ENCODE data around the gene C2orf49.

Gene C2orf49

GRCh38 chr2:105362862-105363591, 25.7 kb downstream of the C2orf49 start:
- DNase-seq (ENCODE audit: low spot score), result no peak

- no peak for DNase-seq (ENCODE audit: low spot score)
Measured at GRCh38 chr2:105364436-105365139, 27.2 kb downstream of the C2orf49 start.

- DNase-seq (ENCODE audit: low spot score), result no peak
Measured at GRCh38 chr2:105365206-105365605, 27.9 kb downstream of the C2orf49 start.

DNA sequence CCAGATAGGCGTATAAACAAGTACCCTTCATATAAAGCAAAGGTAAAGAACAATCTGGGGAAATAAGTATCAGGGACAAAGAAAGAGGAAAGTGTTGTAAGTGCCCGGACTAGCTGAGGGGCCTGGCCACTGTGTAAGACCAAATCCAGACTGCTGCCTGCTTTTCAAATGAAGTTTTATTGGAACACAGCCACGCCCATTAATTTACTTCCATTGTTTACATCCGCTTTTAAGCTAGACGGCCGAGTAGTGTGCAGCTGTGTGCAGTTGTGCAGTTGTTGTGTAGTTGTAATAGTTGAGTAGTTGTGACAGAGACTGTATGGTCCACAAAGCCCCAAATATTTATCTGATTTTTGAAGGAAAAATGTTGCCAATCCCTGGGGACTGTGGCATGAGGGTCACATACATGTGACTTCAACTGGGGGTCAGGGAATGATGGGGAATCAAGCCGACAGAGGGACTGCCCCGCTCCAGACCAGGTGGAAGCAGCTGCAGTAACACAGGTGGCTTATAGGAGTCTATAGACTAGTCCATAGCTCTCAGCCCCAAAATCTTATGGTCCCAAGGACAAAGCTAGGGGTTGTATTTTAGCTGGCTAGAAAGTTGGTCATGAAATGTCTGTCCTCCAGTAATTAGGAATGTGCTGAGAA, 31.5 kb downstream of the C2orf49 start:
- DNase-seq (ENCODE audit: low spot score), result no peak

GRCh38 chr2:105369777-105370690, 32.7 kb downstream of the C2orf49 start:
- DNase-seq (ENCODE audit: low spot score), result peak; percentile 89

DNA sequence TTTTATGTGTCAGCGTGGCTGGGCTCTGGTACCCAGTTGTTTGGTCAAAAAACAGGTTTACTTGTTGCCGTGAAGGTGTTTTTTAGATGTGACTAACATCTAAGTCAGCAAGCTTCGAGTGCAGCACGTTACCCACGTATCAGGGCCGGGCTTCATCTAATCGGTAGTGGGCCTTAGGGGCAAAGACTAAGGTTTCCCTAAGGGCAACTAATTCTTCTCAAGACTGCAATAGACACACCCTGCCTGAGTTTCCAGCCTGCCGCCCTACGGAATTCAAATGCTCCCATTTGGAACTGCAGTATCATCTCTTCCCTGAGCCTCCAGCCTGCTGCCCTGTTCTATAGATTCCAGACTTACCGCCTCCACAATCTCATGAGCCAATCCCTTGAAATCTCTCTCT, 33.8 kb downstream of the C2orf49 start:
- DNase-seq (ENCODE audit: low spot score), result no peak

GRCh38 chr2:105371810-105372209, 34.5 kb downstream of the C2orf49 start:
- DNase-seq (ENCODE audit: low spot score), result no peak

- no peak for DNase-seq (ENCODE audit: low spot score)
Measured at GRCh38 chr2:105373344-105373781, 36.0 kb downstream of the C2orf49 start.

GRCh38 chr2:105373895-105374401, 36.6 kb downstream of the C2orf49 start:
- DNase-seq (ENCODE audit: low spot score), result no peak

DNA sequence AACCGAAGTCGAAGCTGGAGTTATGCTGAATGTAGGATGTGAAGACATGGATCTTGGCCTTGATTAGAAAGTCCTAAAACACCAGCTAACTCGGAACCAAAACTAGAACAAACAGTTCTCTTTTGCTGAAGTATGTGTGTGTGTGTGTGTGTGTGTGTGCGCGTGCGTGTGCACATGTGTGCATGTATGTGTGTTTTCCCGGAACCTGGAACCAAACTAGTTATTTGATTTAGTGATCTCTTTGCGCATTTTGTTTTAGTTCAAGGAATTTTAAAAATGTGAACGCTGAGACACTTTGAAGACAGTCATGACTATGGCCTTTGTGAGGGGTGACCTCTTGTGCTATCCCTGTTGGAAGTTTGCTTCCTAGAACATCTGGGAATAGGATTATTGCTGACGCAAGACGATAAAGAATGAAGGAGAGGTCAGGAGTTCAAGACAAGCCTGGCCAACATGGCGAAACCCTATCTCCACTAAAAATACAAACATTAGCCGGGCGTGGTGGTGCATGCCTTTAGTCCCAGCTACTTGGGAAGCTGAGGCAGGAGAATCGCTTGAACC, 37.7 kb downstream of the C2orf49 start:
- DNase-seq (ENCODE audit: low spot score), result no peak

GRCh38 chr2:105376010-105376409, 38.7 kb downstream of the C2orf49 start:
- DNase-seq (ENCODE audit: low spot score), result no peak

DNA sequence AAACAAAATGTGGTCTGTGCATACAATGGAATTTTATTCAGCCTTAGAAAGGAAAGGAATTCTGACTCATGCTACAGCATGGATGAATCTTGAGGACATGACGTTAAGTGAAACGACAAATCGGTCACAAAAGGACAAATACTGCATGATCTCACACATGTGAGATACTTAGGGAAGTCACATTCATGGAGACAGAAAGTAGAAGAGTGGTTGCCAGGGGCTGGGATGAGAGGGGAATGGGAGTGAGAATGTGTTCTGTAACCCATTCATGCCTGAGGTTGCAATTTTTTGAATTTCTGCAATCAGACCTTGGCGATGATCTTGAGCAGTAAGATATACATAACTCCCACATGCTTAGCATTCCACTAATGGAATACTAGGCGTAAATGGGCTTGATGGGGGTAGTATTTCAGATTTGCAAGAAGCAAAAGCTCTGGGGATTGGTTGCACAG, 39.5 kb downstream of the C2orf49 start:
- DNase-seq (ENCODE audit: low spot score), result no peak

DNA sequence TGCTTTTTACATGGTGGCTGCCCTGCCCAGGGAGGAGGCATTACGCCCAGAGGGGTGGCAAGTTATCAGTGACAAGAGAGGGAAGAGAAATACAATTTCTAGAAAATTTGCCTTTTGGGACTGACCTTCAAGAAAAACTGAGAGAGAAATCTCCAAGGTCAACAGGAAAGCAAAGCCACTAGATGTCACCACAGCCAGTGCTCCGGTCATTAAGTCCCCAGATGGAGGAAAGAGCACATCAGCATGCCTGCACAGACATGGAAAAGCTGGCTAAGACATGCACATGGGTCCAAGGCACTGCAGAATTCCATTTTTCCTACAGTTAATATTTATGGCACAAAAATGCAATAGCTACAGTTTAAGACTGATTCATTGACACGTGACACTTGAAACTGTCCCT, 40.5 kb downstream of the C2orf49 start:
- DNase-seq (ENCODE audit: low spot score), result no peak

- DNase-seq (ENCODE audit: low spot score), result no peak
Measured at GRCh38 chr2:105378276-105378840, 41.0 kb downstream of the C2orf49 start.

- no peak for DNase-seq (ENCODE audit: low spot score)
Measured at GRCh38 chr2:105378921-105379383, 41.6 kb downstream of the C2orf49 start.

GRCh38 chr2:105379741-105380186, 42.4 kb downstream of the C2orf49 start:
- DNase-seq (ENCODE audit: low spot score), result no peak

- DNase-seq (ENCODE audit: low spot score), result no peak
Measured at GRCh38 chr2:105380432-105381100, 43.2 kb downstream of the C2orf49 start.

GRCh38 chr2:105381101-105381668, 43.8 kb downstream of the C2orf49 start:
- no peak for DNase-seq (ENCODE audit: low spot score)

- DNase-seq (ENCODE audit: low spot score), result no peak
Measured at GRCh38 chr2:105382177-105382576, 44.8 kb downstream of the C2orf49 start.
